Smooth muscle cell (in vitro differentiated cells): ENCODE results near the gene CRYGN. TPM values are rescaled to one million over a fixed set of nuclear protein-coding genes. Genes with fewer than 3 reads are reported as not detected.

ENCODE experiments used
- DNase-seq: peaks from one replicate; lab custom pipeline; 2025; ENCODE audit not compliant: unreplicated experiment; lab: John Stamatoyannopoulos, UW
- H2AFZ ChIP-seq: fragments of 200-600 bp; sonication (generic); 2 replicates; pipeline ENCODE4 v1.6.0; 2016; ENCODE audit warnings: antibody characterized with exemption, low read depth, mild to moderate bottlenecking
- H3F3A ChIP-seq: fragments of 200-600 bp; sonication (generic); 2 replicates; pipeline ENCODE4 v1.6.0; 2017; ENCODE audit warnings: antibody characterized with exemption, low read depth
- H3K27ac ChIP-seq: fragments of 200-600 bp; sonication (generic); 2 replicates; pipeline ENCODE4 v1.5.1; 2016; ENCODE audit warnings: low read depth, mild to moderate bottlenecking
- H3K27me3 ChIP-seq: fragments of 200-600 bp; sonication (generic); 2 replicates; pipeline ENCODE4 v1.6.1; 2016; ENCODE audit warnings: low read depth, mild to moderate bottlenecking
- H3K36me3 ChIP-seq: fragments of 200-600 bp; sonication (generic); 2 replicates; pipeline ENCODE4 v1.5.1; 2016; ENCODE audit warnings: low read depth
- H3K4me1 ChIP-seq: fragments of 200-600 bp; sonication (generic); 2 replicates; pipeline ENCODE4 v1.5.1; 2016; ENCODE audit warnings: low read depth
- H3K4me2 ChIP-seq: fragments of 200-600 bp; sonication (generic); 2 replicates; pipeline ENCODE4 v1.6.0; 2016; ENCODE audit warnings: mild to moderate bottlenecking
- H3K4me3 ChIP-seq: fragments of 200-600 bp; sonication (generic); 2 replicates; pipeline ENCODE4 v1.5.1; 2016; ENCODE audit warnings: mild to moderate bottlenecking
- H3K79me2 ChIP-seq: fragments of 200-600 bp; sonication (generic); 2 replicates; pipeline ENCODE4 v1.6.0; 2016; ENCODE audit warnings: low read depth, mild to moderate bottlenecking
- H3K9ac ChIP-seq: fragments of 200-600 bp; sonication (generic); 2 replicates; pipeline ENCODE4 v1.6.0; 2016; ENCODE audit warnings: low read depth
- H3K9me3 ChIP-seq: fragments of 200-600 bp; sonication (generic); replicated peaks from 2 replicates; pipeline ENCODE4 v1.5.1; 2016; ENCODE audit warnings: low read depth
- H4K20me1 ChIP-seq: fragments of 200-600 bp; sonication (generic); 2 replicates; pipeline ENCODE4 v1.6.0; 2016; ENCODE audit warnings: low read depth
- CTCF ChIP-seq: fragments of 200-600 bp; sonication (generic); IDR thresholded peaks from 2 replicates; pipeline ENCODE4 v1.5.1; 2017; ENCODE audit warnings: borderline replicate concordance, mild to moderate bottlenecking, antibody characterized with exemption; ENCODE audit not compliant: insufficient read depth, poor library complexity, severe bottlenecking
- WGBS: methylation state at CpG from one replicate; pipeline ENCODE4 v1.1.7; 2016; ENCODE audit warnings: low lambda C conversion rate; 5-methylcytosine and 5-hydroxymethylcytosine counted together
- polyA plus RNA-seq: library from polyadenylated mRNA; unstranded; fragments of >200 nt; fragmentation: Nextera tagmentation; extraction: Ambion mirVana; gene quantifications from 2 replicates; pipeline ENCODE4 v1.2.1, GENCODE V29; 2016
- total RNA-seq: library from RNA; depleted of rRNA; stranded (reverse); fragments of >200 nt; gene quantifications from 2 replicates; pipeline ENCODE4 v1.2.3, GENCODE V29; 2014

CRYGN gene
- total and polyA plus RNA-seq, 2 experiments from 2014 or later = 0.13 TPM; not detected in 1

GRCh38 chr7:151391358-151391730 is 48.6 kb downstream of the CRYGN start:
- H3K27me3 ChIP-seq = no peaks in the 10 kb centered on the region
- WGBS = 95% methylated on average over 9 of the region's 9 CpGs
- H3K79me2 ChIP-seq = no peaks in the 10 kb centered on the region
- H3F3A ChIP-seq = no peaks in the 10 kb centered on the region
- H3K4me3 ChIP-seq = no peak overlapping the region
- H3K9ac ChIP-seq = no peak overlapping the region
- H3K4me1 ChIP-seq = peaks cover 3% of the 10 kb centered on the region
- no peaks in the 10 kb centered on the region for H3K36me3 ChIP-seq
- no peaks in the 10 kb centered on the region for H3K9me3 ChIP-seq
- no peak overlapping the region for H2AFZ ChIP-seq
- no peak overlapping the region for H3K4me2 ChIP-seq
- no peak for TF ChIP-seq CTCF
- no peak overlapping the region for H3K27ac ChIP-seq
- no peak for DNase-seq
- no peaks in the 10 kb centered on the region for H4K20me1 ChIP-seq

GRCh38 chr7:151390598-151391357 is 49.2 kb downstream of the CRYGN start:
- no peaks in the 10 kb centered on the region for H3K27me3 ChIP-seq
- H3K27ac ChIP-seq = no peak overlapping the region
- H3K9me3 ChIP-seq = no peaks in the 10 kb centered on the region
- H3K79me2 ChIP-seq = no peaks in the 10 kb centered on the region
- H2AFZ ChIP-seq = no peak overlapping the region
- TF ChIP-seq CTCF = no peak
- 86% methylated on average over 25 of the region's 25 CpGs for WGBS
- H3K36me3 ChIP-seq = no peaks in the 10 kb centered on the region
- no peaks in the 10 kb centered on the region for H4K20me1 ChIP-seq
- no peak for DNase-seq
- no peak overlapping the region for H3K4me2 ChIP-seq
- H3K9ac ChIP-seq = no peak overlapping the region
- H3F3A ChIP-seq = no peaks in the 10 kb centered on the region
- H3K4me3 ChIP-seq = no peak overlapping the region
- peaks cover 3% of the 10 kb centered on the region for H3K4me1 ChIP-seq

GRCh38 chr7:151389768-151390597 is 50.0 kb downstream of the CRYGN start:
- H3K4me1 ChIP-seq = peaks cover under 1% of the 10 kb centered on the region
- no peaks in the 10 kb centered on the region for H3K27me3 ChIP-seq
- H3K79me2 ChIP-seq = no peaks in the 10 kb centered on the region
- H4K20me1 ChIP-seq = no peaks in the 10 kb centered on the region
- no peak overlapping the region for H2AFZ ChIP-seq
- H3K36me3 ChIP-seq = no peaks in the 10 kb centered on the region
- no peak overlapping the region for H3K9ac ChIP-seq
- 90% methylated on average over 24 of the region's 24 CpGs for WGBS
- H3K9me3 ChIP-seq = no peaks in the 10 kb centered on the region
- no peak for TF ChIP-seq CTCF
- H3F3A ChIP-seq = no peaks in the 10 kb centered on the region
- no peak for DNase-seq
- no peak overlapping the region for H3K4me3 ChIP-seq
- no peak overlapping the region for H3K4me2 ChIP-seq
- H3K27ac ChIP-seq = no peak overlapping the region
